Adrenal gland (tissue), 5 donors: ENCODE results near the gene CKM.

Source experiments
- CTCF ChIP-seq, 6 experiments: fragments of 450-650 bp in 4 of 6; fragments of 200-600 bp in 2 of 6; sonication (generic) in 1 of 6; IDR thresholded peaks; 1 replicate in 5 of 6; 2 replicates in 1 of 6; pipeline versions ENCODE4 v1.5.1 to v1.8.0; 2016 to 2021; ENCODE audit warnings: antibody characterized with exemption in 6 of 6, mild to moderate bottlenecking in 2 of 6, moderate library complexity in 1 of 6
- POLR2A ChIP-seq, 2 donors: fragments of 450-650 bp; IDR thresholded peaks; one replicate each; pipeline ENCODE4 v1.6.1; 2017; ENCODE audit warnings: antibody characterized with exemption in 2 of 2, mild to moderate bottlenecking in 2 of 2, moderate library complexity in 1 of 2
- donor health status: DM: no; HTN: no; CAD: no.

- TF ChIP-seq POLR2A (IDR thresholded peaks at IDR 0.05) (no peak), CTCF (IDR thresholded peaks at IDR 0.05) (no peak)
These were observed 17.3 kb downstream of the CKM start for GRCh38 chr19:45305421-45305820.
